Measurements from ENCODE around the gene CDC42BPG.
"Not testable (repeated sequence)": the region's sequence is repeated elsewhere in the genome, so short reads cannot be mapped to it uniquely, and the experiment has no call there.

Gene CDC42BPG

DNA sequence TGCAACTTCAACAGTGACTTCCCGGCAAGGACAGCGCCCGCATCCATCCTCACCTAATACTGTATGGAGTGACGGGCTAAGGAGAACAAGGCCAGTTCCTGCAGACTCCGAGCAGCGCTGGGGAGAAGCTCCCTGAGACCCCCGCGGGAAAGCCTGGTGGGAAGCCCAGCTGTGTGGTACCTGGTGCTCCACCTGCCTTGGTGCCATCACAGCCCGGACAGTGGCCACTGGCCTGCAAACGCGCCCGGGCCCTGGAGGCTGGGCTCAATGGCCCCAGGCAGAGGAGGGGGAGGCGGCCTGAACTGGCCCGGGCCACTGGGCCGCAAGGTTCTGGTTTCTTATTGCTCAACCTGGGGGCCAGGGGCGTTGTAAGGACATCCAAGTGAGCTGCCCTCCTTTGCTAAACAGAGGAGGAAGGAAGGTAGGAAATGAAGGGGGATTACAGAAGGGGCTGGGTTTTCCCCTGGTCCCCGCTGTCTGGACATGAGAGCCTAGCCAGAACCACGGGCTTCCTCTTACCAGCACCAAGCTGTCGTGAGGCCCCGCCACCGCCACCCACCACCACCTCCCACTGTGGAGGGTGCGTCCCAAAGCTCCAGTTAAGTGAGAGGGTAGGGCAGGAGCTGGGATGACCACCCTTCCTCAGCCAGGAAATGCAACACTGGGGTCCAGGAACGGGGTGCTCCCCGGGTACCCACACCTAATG is 8.5 kb upstream of the CDC42BPG start:
- in situ Hi-C loops (cut with MboI; ENCODE audit: low pct_unique_long_range_greater_than_20kb, low sequenced_read_pairs): no loop called here
- DNase-seq: no peak

DNA sequence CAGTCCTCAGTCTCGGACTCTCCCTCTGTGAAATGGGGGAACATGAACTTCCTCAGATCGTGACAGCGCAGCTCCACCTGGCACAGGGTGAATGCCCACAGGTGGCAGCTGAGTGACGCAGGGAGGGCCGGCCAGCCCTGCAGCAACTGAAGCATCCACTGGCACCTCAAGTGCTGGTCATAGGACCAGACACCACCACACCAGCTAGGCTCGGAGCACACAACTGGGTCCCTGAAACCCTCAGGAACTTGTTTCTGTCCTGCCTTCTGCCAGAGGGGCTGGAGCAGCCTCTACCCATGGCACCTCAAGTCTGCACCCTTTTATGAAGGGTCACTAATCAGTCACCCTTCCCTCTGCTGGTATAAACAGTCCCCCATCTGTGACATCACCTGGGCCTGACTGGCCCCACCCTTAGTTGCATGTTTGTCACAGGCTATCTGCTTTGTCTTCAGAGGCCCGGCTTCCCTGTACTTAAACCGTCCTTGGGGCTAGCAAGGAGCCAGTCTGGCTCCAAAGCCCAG is 7.4 kb upstream of the CDC42BPG start:
- in situ Hi-C loops (cut with MboI; ENCODE audit: low pct_unique_long_range_greater_than_20kb, low sequenced_read_pairs): no loop called here
- DNase-seq: no peak

DNA sequence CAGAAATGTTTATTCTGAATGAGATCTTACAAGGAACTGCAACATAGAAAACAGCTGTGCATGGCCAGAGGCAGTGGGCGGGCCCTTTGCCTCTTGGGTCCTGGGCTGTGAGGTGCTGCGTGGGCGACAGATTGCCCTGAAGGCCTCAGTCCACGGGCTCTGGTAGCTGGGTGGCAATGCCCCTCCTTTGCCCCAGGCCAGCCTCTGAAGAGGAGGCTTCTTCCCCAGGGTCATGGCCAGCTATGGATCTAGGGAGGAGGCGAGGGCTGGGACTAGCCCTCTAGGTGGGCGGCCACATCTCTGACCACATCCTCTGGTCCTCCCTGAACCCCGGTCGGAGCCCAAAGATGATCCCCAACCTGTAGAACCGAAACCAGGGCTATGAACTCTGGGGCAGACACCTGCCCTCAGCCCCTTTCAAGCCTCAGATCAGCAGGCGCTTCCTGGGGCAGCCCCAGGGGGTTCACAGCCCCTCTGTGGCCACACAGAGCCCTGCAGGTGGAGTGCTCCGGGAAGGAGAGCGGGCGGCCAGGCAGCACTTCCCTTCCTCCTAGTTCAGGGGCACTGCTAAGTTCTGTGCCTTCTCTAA is 6.6 kb upstream of the CDC42BPG start:
- in situ Hi-C loops (cut with MboI; ENCODE audit: low pct_unique_long_range_greater_than_20kb, low sequenced_read_pairs): no loop called here
- no peak for DNase-seq

DNA sequence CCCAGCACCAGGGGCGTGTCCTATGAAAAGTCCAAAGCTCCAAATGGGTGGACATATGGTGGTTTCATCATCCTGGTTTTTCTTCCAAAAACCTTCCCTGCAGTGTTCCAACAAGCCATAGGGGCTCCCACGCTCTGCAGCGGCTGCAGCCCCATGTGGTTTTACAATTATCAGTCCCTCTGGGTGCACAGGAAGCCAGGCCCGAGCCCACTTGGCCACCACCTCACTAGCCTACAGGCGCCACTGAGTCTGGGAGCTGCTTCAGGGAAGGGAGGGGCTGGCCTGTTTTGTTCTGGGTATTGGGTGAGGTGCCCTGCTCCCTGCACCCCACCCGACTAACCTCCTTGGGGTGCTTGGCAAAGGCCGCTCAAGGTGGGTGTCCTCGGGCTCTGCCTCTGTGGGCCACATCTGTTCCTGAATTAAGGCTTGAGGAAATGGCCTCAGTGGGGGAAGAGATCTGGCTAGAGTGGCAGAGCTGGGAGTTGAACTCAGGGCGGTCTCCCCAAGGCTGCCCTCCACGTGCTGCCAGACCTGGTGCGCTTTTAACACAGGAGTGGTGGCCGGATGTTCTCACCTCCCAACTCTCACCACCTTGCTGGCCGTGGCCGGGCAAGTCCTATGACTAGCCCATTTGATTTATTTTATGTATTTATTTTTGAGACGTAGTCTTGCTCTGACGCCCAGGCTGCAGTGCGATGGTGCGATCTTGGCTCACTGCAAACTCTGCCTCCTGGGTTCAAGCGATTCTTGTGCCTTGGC is 5.3 kb upstream of the CDC42BPG start:
- in situ Hi-C loops (cut with MboI; ENCODE audit: low pct_unique_long_range_greater_than_20kb, low sequenced_read_pairs): no loop called here
- DNase-seq: no peak

DNA sequence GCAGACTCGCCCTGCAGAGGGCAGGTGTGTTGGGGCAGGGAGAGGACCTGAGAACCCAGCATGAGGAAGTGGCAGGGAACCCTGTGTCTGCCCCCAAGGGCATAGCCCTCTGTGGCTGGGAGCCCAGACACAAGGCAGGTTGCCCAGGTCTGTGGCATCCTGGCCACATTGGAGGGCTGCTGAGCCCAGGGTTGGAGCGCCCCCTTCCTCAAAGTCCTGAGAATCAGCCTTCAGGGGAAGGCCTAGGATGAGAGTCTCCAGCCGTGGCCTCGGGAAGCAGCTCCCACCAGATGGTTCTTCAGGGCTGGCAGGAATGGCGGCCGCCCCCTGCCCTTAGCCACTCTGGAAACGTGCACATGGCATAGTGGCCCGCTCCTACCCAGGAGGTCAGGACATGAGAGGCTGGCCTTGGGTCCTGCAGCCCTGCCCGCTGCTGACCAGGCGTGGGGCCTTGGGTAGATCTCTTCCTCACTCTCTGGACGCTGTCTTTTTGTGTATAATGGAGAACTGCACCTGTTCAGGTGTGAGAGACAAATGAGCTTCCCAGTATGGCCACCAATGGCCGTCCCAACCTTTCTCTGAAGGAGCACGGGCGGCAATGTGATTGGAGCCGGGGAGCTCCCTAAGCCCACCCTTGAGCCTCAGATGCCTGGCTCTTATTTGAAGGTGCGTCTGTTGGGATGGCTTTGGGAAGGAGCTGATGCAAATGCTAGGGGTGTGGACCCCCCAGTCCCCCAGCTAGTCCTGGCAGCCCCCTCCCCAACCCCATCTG is 4.6 kb upstream of the CDC42BPG start:
- no peak for DNase-seq
- in situ Hi-C loops (cut with MboI; ENCODE audit: low pct_unique_long_range_greater_than_20kb, low sequenced_read_pairs): no loop called here

DNA sequence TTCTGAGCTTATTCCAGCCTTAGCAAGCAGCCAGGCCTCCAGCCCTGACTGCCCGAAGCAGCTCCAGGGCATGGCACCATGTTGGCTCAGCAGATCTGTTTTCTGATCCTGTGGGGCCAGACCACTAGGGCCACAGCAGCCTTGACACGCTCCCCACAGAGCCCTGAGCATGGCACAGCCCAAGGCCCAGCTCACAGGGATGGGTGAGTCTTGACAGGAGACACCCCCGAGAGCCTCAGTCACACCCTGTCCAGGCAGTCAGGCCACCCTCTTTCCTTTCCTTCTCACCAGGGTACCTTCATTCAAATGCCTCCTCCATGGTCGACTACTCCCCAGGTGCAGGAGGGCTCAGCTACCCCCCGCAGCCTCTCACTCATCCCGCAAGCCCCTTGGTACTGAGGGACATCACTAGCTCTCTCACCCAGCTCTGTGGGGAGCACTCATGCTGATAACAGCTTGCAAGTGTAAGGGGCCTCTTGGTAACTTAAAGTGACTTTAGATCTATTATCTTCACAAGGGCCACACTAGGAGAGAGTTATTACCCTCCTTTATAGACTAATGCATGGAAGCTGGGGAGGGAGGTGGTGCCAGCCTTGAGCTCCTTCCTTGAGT is 3.9 kb upstream of the CDC42BPG start:
- no peak for DNase-seq
- in situ Hi-C loops (cut with MboI; ENCODE audit: low pct_unique_long_range_greater_than_20kb, low sequenced_read_pairs): no loop called here

DNA sequence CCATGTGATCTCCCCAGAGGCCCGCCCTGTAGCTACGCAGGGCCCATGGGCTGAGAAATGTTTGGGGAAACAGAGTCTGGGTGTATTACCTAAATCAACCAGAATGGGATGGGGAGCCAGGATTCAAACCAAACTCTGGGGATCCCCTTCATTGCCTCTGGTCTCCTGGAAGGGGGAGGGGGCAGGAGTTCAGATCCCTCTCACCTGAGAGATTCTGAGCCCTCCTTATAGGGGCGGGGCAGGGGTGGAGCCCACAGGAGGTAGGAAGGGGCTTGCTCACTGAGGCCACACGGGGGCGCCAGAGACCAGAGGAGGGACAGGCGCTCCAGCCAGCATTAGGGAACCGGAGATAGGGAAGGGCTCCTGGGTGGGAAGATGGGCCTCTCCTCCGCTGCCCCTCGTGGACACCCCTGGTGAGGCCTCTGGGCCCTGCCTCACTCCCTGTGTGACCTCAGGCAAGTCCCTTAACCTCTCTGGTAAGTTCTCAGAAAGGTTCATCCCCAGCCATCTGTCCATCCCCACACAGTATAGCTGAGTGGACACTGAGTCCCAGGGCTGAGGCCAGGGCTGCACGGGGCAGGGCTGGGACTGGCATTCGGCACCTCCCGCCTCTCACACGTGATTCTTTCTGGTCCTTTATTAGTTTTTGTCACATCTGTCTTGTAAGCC is 2.7 kb upstream of the CDC42BPG start:
- peak; percentile 92 for DNase-seq
- in situ Hi-C loops (cut with MboI; ENCODE audit: low pct_unique_long_range_greater_than_20kb, low sequenced_read_pairs): no loop called here

DNA sequence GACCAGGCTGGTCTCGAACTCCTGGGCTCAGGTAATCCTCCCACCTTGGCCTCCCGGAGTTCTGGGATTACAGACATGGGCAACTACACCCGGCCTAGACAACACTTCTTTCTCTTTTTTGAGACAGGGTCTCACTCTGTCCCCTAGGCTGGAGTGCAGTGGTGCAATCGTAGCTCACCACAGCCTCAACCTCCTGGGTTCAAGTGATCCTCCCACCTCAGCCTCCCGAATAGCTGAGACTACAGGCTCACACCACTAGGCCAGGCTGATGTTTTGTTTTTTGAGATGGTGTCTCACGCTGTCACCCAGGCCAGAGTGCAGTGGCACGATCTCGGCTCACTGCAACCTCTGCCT is 1.3 kb upstream of the CDC42BPG start:
- DNase-seq; in situ Hi-C loops (cut with MboI; ENCODE audit: low pct_unique_long_range_greater_than_20kb, low sequenced_read_pairs): not testable (repeated sequence)

DNA sequence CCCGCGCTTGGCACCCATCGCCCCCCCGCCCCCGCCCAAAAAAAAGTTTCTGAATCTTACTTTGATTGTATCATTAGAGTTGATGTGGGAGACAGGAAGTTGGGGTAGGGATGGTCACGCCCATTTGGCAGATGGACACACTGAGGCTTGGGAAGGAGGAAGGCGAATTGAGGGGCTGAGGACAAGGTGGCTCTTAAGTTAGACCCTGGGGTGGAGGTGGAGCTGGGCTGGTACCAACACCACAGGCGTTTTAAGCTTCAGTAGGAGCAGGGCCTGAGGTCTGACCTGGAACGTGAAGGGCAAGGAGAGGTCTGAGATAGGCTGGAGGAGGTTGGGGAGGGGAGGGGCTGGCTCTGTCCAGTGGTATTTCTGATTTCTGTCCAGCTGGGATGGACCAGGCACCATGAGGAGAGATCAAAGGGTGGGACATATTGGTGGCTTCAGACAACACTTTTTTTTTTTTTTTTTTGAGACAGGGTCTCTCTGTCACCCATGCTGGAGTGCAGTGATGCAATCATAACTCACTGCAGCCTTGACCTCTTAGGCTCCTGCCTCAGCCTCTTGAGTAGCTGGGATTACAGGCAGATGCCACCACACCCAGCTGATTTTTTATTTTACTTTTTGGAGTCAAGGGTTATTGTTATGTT is 799 bp upstream of the CDC42BPG start:
- no peak for DNase-seq

DNA sequence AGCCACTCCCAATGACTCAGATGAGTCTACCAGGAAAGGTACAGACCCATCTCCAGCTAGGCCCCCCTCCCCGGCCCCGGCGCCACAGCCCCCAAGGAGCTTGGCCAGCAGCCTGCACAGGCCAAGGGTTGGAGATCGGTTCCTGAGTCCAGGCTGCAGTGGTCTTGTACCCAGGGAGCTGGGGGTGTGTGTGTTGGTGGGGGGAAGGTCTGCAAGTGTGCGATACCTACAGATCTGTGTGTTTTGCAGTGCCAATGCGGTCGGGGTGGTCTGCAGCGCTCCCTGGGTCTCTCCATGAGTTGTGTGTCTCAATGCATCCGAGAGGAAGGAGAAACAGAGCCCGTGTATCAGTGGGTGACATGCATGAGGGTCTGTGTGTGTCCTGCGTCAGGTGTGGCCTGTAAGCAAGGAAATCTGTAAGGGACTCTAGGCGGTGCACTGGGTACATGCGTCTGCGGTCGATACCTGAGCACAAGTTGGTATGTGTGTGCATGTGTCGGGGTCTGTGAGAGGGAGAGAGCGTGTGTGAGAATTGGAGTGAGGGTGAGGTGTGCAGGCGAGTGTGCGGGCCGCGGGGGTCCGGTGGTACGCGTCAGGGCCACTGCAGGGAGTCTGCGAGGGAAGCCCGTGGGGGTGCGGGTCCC is 645 bp downstream of the CDC42BPG start:
- DNase-seq: no peak
- in situ Hi-C loops (cut with MboI; ENCODE audit: low pct_unique_long_range_greater_than_20kb, low sequenced_read_pairs): no loop called here

More for the DNA sequence above, 799 bp upstream of the CDC42BPG start:
- in situ Hi-C loops (cut with MboI; ENCODE audit: low pct_unique_long_range_greater_than_20kb, low sequenced_read_pairs): no loop called here

DNA sequence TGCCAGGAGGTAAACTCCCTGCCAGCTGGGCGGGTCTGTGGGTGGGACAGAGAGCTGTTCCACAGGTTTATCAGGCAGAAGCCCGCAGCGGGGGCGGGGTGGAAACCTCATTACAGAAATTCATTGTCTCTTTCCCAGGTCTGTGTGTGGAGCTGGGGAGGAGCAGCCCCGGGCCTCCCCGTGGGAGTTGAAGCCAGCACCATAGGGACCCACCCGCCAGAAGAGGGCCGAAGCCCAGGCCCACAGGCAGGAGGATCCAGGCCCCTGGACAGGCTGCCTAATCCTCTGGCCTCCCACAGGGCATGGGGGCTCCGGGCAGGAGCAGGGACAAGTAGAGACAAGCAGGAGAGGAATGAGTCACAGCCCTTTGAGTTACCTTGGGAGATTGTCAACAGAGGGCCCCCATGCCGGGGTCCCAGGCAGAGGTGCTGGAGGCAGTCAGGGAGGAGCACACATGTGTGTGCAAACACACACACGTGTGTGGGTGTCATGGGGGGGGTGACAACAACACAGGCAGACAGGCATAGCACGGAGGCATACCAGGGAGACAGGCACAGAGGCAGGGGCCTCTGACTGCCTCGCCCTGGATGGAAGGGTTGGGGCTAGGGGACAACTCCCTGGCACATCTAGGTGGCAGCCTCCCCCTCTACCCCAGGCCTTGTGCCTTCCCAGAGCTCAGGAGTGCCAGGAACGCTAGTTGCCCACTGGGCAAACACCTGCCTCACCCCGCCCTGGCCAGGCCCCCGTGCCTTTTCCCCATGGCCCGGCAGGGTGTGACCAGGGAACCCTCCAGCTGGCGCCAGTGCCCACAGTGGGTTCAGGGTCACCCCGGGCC is 1.4 kb downstream of the CDC42BPG start:
- no peak for DNase-seq
- in situ Hi-C loops (cut with MboI; ENCODE audit: low pct_unique_long_range_greater_than_20kb, low sequenced_read_pairs): no loop called here

DNA sequence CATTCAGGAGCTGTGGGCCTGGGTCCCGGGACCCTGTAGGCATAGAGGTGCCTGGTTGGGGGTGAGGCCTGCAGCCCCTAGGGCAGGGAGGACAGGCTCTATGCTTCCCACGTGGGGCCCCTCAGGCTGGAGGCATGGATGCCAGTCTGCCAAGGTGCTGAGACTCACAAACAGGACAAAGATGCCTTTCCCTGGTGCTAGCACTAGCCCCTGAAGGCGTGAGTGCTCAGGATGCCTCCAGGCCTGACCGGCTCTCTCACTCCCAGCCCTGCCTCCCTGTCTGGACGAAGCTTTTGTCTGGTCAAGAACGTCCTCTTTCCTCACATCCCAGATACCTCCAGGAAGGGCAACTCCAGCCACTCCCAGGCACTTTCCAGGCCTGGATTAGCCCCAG is 2.1 kb downstream of the CDC42BPG start:
- in situ Hi-C loops (cut with MboI; ENCODE audit: low pct_unique_long_range_greater_than_20kb, low sequenced_read_pairs): no loop called here
- no peak for DNase-seq

DNA sequence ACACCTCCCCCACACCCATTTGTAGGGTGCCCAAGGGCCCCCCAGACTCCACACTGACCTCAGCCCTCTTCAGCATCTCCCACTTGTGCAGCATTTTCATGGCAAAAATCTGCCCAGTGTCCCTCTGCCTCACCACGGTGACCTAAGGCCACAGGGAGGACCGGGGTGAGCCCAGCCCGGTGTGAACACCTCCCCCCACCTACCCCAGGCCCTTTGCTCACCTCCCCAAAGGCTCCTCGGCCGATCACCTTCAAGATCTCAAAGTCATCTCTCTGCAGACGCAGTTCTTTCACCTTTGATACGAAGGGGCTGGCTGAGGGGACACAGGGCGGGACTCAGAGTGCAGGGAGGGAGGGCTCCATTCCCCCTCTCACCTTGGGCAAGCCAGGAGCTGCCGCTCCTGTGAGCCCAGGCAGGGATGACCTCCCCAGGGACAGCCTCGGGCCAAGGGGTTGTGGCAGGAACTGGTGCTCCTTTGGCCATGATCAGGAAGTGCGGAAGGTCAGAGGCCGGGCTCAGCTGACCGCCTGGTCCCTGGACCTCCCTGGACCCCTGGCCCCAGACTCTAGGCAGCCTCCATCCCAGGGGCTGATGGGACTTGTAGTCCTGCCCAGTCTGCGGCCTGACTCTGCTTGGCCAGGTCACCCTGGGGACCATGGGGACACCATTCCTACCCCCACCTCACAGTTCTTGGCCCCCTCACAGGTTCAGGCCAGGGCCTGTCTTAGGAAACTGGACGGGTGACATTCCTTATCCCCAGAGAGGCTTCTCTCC is 2.7 kb downstream of the CDC42BPG start:
- in situ Hi-C loops (cut with MboI; ENCODE audit: low pct_unique_long_range_greater_than_20kb, low sequenced_read_pairs): no loop called here
- no peak for DNase-seq

DNA sequence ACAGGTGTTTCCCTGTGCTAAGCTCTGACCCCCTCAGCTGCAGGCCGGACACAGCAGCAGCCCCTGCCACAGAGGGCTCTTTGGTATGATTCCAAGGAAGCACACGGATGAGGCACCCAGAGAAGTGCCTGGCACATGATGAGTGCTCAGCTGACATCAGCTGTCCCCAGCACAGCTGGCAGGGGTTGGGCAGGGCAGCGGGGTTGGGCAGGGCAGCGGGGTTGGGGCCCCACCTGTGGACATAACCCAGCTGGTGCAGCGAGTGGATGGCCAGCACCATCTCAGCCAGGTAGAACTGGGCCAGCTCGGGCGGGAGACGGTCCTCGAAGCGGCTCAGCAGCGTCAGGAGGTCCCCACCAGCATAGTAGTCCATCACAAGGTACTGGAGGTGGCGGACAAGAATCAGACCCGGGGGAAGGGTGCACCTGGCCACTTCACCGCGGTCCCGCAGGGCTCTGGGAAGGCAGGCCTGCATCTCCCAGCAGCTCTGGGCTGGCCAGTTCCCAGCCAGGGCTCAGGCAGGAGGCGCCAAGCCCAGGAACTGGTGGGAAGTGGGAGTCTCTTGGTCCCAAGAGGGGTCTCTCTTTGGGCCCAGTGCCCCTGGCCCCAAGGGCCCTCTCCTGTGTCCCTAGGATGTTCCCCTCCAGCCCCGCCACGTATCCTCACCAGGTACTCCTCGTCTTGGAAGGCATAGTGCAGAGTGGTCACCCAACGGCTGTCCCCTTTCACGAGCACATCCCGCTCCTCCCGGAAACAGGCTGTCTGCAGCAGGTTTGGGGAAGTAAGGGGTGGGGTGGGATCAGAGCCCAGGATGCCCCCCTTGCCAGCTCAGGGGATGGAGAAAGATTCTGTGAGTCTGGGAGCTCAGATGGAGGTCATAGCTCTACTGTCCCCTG is 4.3 kb downstream of the CDC42BPG start:
- DNase-seq: no peak
- in situ Hi-C loops (cut with MboI; ENCODE audit: low pct_unique_long_range_greater_than_20kb, low sequenced_read_pairs): no loop called here

DNA sequence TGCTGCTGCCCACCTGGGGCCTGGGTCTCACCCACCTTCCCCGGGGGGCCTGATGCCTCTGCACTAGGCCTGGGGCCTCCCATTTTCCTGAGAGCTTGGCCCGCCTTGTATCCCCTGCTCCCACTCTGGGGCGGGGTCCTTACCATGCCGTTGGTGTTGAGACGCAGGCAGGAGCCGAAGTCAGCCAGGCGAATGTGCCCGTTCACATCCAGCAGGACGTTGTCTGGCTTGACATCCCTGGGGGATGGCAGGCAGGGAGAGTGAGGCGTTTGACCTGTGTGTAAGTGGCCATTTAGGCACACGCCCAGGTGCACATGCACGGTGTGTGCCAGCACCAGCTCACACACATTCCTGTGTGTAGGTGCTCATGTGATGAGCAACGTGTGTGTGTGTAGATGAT is 5.1 kb downstream of the CDC42BPG start:
- no peak for DNase-seq
- in situ Hi-C loops (cut with MboI; ENCODE audit: low pct_unique_long_range_greater_than_20kb, low sequenced_read_pairs): no loop called here

Measured in KBM-7 (cell line).